WTC11 (cell line): Measurements from ENCODE around the gene DCAF5. TPM values are rescaled to one million over a fixed set of nuclear protein-coding genes. Genes with fewer than 3 reads are reported as not detected.
"Not testable (repeated sequence)": the region's sequence is repeated elsewhere in the genome, so short reads cannot be mapped to it uniquely, and the experiment has no call there.

Experiments used
- ATAC-seq: fragments of 200-7000 bp; cut with Tn5 transposase; 2 replicates; pipeline ENCODE4 v1.10.0; 2021; ENCODE audit warnings: mild to moderate bottlenecking, moderate library complexity
- CTCF ChIA-PET: fragments of 300-600 bp; sonication (Branson Sonifier 250); formaldehyde crosslinking; loops from one replicate; lab custom pipeline; 2021; ENCODE audit warnings: antibody characterized with exemption; lab: Charles Lee
- POLR2A ChIA-PET: fragments of 350-600 bp; sonication (Branson Sonifier 250); formaldehyde crosslinking; loops from one replicate; lab custom pipeline; 2021; ENCODE audit warnings: antibody characterized with exemption; lab: Charles Lee
- DNase-seq: peaks from one replicate; pipeline ENCODE4 v3.0.0; 2021; ENCODE audit warnings: low spot score
- H3K27ac Mint-ChIP-seq: 2 replicates; pipeline ENCODE4 v1.8.0; 2021; ENCODE audit warnings: mixed read lengths
- H3K27me3 Mint-ChIP-seq: 2 replicates; pipeline ENCODE4 v1.8.0; 2021; ENCODE audit warnings: low read depth, mild to moderate bottlenecking, moderate library complexity, mixed read lengths
- H3K36me3 Mint-ChIP-seq: 2 replicates; pipeline ENCODE4 v1.8.0; 2021; ENCODE audit warnings: mixed read lengths
- H3K4me1 Mint-ChIP-seq: 2 replicates; pipeline ENCODE4 v1.8.0; 2022; ENCODE audit warnings: mixed read lengths
- H3K4me3 Mint-ChIP-seq: 2 replicates; pipeline ENCODE4 v1.8.0; 2021; ENCODE audit warnings: mild to moderate bottlenecking, moderate library complexity, mixed read lengths
- H3K9me3 Mint-ChIP-seq: 2 replicates; pipeline ENCODE4 v1.8.0; 2021; ENCODE audit warnings: mixed read lengths
- CREM ChIP-seq: sonication (generic); formaldehyde crosslinking; IDR thresholded peaks from 2 replicates; pipeline ENCODE4 v1.8.1; 2022; ENCODE audit warnings: mild to moderate bottlenecking, missing genetic modification reagents, moderate library complexity
- FOXJ3 ChIP-seq: sonication (generic); formaldehyde crosslinking; IDR thresholded peaks from 2 replicates; pipeline ENCODE4 v1.9.0; 2021; ENCODE audit warnings: missing genetic modification reagents, mild to moderate bottlenecking, borderline replicate concordance
- RELA ChIP-seq: sonication (generic); formaldehyde crosslinking; IDR thresholded peaks from 2 replicates; pipeline ENCODE4 v1.8.1; 2022; ENCODE audit warnings: missing genetic modification reagents, mild to moderate bottlenecking, borderline replicate concordance
- RORB ChIP-seq: fragments of 250-450 bp; sonication (Bioruptor Pico); IDR thresholded peaks from 2 replicates; pipeline ENCODE4 v1.9.0; 2021; ENCODE audit warnings: mild to moderate bottlenecking
- SMAD3 ChIP-seq: sonication (generic); formaldehyde crosslinking; IDR thresholded peaks from 2 replicates; pipeline ENCODE4 v1.8.0; 2022; ENCODE audit warnings: missing genetic modification reagents, mild to moderate bottlenecking, borderline replicate concordance
- ZBTB21 ChIP-seq: sonication (generic); formaldehyde crosslinking; IDR thresholded peaks from 2 replicates; pipeline ENCODE4 v1.8.1; 2023; ENCODE audit warnings: mild to moderate bottlenecking, missing genetic modification reagents, borderline replicate concordance
- ZNF121 ChIP-seq: sonication (generic); formaldehyde crosslinking; IDR thresholded peaks from 2 replicates; pipeline ENCODE4 v1.8.0; 2023; ENCODE audit warnings: missing genetic modification reagents
- ZNF219 ChIP-seq: sonication (generic); formaldehyde crosslinking; IDR thresholded peaks from 2 replicates; pipeline ENCODE4 v1.8.0; 2023; ENCODE audit warnings: missing genetic modification reagents, mild to moderate bottlenecking, borderline replicate concordance
- total RNA-seq: library from RNA; stranded (reverse); gene quantifications from 3 replicates; pipeline ENCODE4 v1.2.3, GENCODE V29; 2021
- TF ChIP-seq, protein P1 (sequence below): fragments of 200-600 bp; IDR thresholded peaks from 2 replicates; pipeline ENCODE4 v1.8.0; 2022; ENCODE audit warnings: antibody characterized with exemption
- TF ChIP-seq, protein P2 (sequence below): fragments of 250-450 bp; sonication (Bioruptor Pico); IDR thresholded peaks from 2 replicates; pipeline ENCODE4 v1.9.0; 2021; ENCODE audit warnings: mild to moderate bottlenecking
- TF ChIP-seq, protein P3 (sequence below): sonication (generic); formaldehyde crosslinking; IDR thresholded peaks from 2 replicates; pipeline ENCODE4 v1.8.0; 2022; ENCODE audit warnings: mild to moderate bottlenecking, missing genetic modification reagents
- TF ChIP-seq, protein P4 (sequence below): fragments of 250-450 bp; sonication (Bioruptor Pico); IDR thresholded peaks from 2 replicates; pipeline ENCODE4 v1.8.0; 2021; ENCODE audit warnings: mild to moderate bottlenecking
- TF ChIP-seq, protein P5 (sequence below): sonication (generic); formaldehyde crosslinking; IDR thresholded peaks from 2 replicates; pipeline ENCODE4 v1.8.0; 2023; ENCODE audit warnings: mild to moderate bottlenecking, missing genetic modification reagents
- TF ChIP-seq, protein P6 (sequence below): sonication (generic); formaldehyde crosslinking; IDR thresholded peaks from 2 replicates; pipeline ENCODE4 v1.8.1; 2023; ENCODE audit warnings: mild to moderate bottlenecking, missing genetic modification reagents

DCAF5 gene
- total RNA-seq, 1 experiment from 2014 or later, result 30.3 TPM

DNA sequence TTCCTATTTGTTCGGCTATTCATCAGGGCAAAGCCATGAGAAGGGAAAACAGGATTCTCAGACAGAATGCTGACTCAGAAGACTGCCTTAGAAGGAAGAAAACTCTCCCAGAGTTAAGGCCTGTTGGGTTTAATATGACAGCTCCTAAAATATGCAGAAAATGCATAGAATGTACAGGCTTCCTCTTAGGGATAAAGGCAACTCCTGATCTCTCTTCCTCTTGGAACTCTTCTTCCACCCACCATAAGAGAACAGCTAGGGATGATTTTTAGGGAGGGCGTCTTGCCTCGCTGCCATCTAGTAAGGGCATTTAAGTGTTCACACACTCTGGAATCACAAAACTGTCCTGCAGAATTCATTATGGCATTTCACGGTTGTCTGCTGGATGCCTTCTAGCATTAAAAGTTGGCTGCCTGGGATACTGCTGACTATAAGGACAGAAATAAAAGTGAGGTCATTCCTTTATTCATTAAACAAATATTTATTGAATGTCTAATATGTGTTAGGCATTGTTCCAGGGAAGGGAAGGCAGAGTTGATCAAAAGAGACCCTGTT is 73.7 kb downstream of the DCAF5 start (continued):
- TF ChIP-seq, protein P1, sequence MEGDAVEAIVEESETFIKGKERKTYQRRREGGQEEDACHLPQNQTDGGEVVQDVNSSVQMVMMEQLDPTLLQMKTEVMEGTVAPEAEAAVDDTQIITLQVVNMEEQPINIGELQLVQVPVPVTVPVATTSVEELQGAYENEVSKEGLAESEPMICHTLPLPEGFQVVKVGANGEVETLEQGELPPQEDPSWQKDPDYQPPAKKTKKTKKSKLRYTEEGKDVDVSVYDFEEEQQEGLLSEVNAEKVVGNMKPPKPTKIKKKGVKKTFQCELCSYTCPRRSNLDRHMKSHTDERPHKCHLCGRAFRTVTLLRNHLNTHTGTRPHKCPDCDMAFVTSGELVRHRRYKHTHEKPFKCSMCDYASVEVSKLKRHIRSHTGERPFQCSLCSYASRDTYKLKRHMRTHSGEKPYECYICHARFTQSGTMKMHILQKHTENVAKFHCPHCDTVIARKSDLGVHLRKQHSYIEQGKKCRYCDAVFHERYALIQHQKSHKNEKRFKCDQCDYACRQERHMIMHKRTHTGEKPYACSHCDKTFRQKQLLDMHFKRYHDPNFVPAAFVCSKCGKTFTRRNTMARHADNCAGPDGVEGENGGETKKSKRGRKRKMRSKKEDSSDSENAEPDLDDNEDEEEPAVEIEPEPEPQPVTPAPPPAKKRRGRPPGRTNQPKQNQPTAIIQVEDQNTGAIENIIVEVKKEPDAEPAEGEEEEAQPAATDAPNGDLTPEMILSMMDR, result no peak

DNA sequence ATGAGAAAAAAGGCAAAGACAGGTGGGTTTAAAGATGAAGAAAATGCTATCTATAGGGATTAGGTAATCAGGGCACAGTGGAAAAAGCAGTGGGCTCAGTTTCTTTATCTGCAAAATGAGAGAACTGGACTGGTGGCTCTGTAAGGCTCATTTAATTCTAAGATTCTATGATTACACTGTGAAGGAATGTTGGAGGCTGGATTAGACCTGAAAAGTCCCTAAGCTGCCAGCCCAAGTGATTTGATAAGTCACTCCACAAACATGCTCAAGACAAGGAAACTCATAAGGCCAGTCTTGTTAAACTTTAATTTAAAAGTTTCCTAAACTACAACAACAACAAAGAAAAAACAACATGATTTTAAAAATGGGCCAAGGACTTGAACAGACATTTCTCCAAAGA is 75.1 kb downstream of the DCAF5 start:
- POLR2A ChIA-PET, result no interaction called here

DNA sequence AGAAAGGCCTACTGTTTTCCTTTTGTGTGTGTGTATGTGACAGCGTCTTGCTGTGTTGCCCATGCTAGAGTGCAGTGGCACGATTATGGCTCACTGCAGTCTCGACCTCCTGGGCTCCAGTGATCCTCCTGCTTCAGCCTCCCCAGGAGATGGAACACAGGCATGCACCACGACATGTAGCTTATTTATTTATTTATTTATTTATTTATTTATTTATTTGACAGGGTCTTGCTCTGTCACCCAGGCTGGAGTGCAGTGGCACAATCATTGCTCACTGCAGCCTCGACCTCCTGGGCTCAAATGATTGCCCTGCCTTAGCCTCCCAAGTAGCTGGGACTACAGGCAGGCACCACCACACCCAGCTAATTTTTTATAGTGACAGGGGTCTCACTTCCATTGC is 75.7 kb downstream of the DCAF5 start:
- POLR2A ChIA-PET, DNase-seq, H3K9me3 Mint-ChIP-seq, H3K27ac Mint-ChIP-seq, H3K27me3 Mint-ChIP-seq, CTCF ChIA-PET, H3K4me3 Mint-ChIP-seq, ATAC-seq: not testable (repeated sequence)
- H3K4me1 Mint-ChIP-seq, result peaks cover 22% of the 10 kb centered on the region
- peaks cover 23% of the 10 kb centered on the region for H3K36me3 Mint-ChIP-seq

More for the DNA sequence above, 75.1 kb downstream of the DCAF5 start:
- Mint-ChIP-seq H3K4me3 (no peak overlapping the region), H3K9me3 (no peaks in the 10 kb centered on the region), H3K27me3 (no peaks in the 10 kb centered on the region), H3K4me1 (peaks cover 21% of the 10 kb centered on the region), H3K36me3 (peaks cover 22% of the 10 kb centered on the region), H3K27ac (no peak overlapping the region)
- ATAC-seq, result no peak
- TF ChIP-seq, protein P2, sequence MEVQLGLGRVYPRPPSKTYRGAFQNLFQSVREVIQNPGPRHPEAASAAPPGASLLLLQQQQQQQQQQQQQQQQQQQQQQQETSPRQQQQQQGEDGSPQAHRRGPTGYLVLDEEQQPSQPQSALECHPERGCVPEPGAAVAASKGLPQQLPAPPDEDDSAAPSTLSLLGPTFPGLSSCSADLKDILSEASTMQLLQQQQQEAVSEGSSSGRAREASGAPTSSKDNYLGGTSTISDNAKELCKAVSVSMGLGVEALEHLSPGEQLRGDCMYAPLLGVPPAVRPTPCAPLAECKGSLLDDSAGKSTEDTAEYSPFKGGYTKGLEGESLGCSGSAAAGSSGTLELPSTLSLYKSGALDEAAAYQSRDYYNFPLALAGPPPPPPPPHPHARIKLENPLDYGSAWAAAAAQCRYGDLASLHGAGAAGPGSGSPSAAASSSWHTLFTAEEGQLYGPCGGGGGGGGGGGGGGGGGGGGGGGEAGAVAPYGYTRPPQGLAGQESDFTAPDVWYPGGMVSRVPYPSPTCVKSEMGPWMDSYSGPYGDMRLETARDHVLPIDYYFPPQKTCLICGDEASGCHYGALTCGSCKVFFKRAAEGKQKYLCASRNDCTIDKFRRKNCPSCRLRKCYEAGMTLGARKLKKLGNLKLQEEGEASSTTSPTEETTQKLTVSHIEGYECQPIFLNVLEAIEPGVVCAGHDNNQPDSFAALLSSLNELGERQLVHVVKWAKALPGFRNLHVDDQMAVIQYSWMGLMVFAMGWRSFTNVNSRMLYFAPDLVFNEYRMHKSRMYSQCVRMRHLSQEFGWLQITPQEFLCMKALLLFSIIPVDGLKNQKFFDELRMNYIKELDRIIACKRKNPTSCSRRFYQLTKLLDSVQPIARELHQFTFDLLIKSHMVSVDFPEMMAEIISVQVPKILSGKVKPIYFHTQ (CRISPR knock-in tag), result no peak
- TF ChIP-seq, protein P3, sequence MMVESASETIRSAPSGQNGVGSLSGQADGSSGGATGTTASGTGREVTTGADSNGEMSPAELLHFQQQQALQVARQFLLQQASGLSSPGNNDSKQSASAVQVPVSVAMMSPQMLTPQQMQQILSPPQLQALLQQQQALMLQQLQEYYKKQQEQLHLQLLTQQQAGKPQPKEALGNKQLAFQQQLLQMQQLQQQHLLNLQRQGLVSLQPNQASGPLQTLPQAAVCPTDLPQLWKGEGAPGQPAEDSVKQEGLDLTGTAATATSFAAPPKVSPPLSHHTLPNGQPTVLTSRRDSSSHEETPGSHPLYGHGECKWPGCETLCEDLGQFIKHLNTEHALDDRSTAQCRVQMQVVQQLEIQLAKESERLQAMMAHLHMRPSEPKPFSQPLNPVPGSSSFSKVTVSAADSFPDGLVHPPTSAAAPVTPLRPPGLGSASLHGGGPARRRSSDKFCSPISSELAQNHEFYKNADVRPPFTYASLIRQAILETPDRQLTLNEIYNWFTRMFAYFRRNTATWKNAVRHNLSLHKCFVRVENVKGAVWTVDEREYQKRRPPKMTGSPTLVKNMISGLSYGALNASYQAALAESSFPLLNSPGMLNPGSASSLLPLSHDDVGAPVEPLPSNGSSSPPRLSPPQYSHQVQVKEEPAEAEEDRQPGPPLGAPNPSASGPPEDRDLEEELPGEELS (CRISPR knock-in tag), result no peak
- TF ChIP-seq, protein P4, sequence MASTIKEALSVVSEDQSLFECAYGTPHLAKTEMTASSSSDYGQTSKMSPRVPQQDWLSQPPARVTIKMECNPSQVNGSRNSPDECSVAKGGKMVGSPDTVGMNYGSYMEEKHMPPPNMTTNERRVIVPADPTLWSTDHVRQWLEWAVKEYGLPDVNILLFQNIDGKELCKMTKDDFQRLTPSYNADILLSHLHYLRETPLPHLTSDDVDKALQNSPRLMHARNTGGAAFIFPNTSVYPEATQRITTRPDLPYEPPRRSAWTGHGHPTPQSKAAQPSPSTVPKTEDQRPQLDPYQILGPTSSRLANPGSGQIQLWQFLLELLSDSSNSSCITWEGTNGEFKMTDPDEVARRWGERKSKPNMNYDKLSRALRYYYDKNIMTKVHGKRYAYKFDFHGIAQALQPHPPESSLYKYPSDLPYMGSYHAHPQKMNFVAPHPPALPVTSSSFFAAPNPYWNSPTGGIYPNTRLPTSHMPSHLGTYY (CRISPR knock-in tag), result no peak
- TF ChIP-seq, protein P5, sequence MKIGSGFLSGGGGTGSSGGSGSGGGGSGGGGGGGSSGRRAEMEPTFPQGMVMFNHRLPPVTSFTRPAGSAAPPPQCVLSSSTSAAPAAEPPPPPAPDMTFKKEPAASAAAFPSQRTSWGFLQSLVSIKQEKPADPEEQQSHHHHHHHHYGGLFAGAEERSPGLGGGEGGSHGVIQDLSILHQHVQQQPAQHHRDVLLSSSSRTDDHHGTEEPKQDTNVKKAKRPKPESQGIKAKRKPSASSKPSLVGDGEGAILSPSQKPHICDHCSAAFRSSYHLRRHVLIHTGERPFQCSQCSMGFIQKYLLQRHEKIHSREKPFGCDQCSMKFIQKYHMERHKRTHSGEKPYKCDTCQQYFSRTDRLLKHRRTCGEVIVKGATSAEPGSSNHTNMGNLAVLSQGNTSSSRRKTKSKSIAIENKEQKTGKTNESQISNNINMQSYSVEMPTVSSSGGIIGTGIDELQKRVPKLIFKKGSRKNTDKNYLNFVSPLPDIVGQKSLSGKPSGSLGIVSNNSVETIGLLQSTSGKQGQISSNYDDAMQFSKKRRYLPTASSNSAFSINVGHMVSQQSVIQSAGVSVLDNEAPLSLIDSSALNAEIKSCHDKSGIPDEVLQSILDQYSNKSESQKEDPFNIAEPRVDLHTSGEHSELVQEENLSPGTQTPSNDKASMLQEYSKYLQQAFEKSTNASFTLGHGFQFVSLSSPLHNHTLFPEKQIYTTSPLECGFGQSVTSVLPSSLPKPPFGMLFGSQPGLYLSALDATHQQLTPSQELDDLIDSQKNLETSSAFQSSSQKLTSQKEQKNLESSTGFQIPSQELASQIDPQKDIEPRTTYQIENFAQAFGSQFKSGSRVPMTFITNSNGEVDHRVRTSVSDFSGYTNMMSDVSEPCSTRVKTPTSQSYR, result no peak
- no peak for TF ChIP-seq RELA (CRISPR knock-in tag)
- TF ChIP-seq ZNF121 (CRISPR knock-in tag), result no peak
- TF ChIP-seq, protein P6, sequence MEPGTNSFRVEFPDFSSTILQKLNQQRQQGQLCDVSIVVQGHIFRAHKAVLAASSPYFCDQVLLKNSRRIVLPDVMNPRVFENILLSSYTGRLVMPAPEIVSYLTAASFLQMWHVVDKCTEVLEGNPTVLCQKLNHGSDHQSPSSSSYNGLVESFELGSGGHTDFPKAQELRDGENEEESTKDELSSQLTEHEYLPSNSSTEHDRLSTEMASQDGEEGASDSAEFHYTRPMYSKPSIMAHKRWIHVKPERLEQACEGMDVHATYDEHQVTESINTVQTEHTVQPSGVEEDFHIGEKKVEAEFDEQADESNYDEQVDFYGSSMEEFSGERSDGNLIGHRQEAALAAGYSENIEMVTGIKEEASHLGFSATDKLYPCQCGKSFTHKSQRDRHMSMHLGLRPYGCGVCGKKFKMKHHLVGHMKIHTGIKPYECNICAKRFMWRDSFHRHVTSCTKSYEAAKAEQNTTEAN (CRISPR knock-in tag), result no peak
- TF ChIP-seq CREM (CRISPR knock-in tag), result no peak
- no peak for TF ChIP-seq ZBTB21 (CRISPR knock-in tag)
- TF ChIP-seq ZNF219, result no peak
- no peak for TF ChIP-seq RORB (CRISPR knock-in tag)
- TF ChIP-seq SMAD3 (CRISPR knock-in tag), result no peak
- no peak for TF ChIP-seq FOXJ3 (CRISPR knock-in tag)
- no peak for DNase-seq
- CTCF ChIA-PET, result interaction anchor here (0.6 kb wide), 1 partner anchor 63 kb away, joined by 7 read pairs; no protein-coding TSS in a partner anchor
